ENCODE measurements around the gene DPP6. TPM values are rescaled to one million over a fixed set of nuclear protein-coding genes. Genes with fewer than 3 reads are reported as not detected.

DPP6 gene
- polyA plus RNA-seq, 2 of the 4 experiments (the other 2 are of a cell fraction), result not detected

- DNase-seq (ENCODE audit: low read depth in 1 of 2, low spot score in 1 of 2) (no peak), FAIRE-seq (no peak), ATAC-seq (no peak)
- ChIA-PET POLR2A (no interaction called here), CTCF (interaction anchor here (0.6 to 2.2 kb wide), 8 partner anchors 12 to 104 kb away, joined by 3 to 9 read pairs (median 3); no protein-coding TSS in a partner anchor)
- H3K4me1 ChIP-seq, result no peaks in the 10 kb centered on the region
- H3K27ac ChIP-seq, result no peak overlapping the region
- 29% methylated on average over 3 of the region's 3 CpGs for WGBS (ENCODE audit: missing lambda C conversion rate)
- H3K4me2 ChIP-seq, result no peak overlapping the region
- no peak overlapping the region for H3K4me3 ChIP-seq
- no peaks in the 10 kb centered on the region for H3K9me3 ChIP-seq
- TF ChIP-seq BHLHE40 (IDR thresholded peaks at IDR 0.05; ENCODE audit: low read depth, low read length), result no peak
Measured at GRCh38 chr7:154744861-154745258, 692.7 kb downstream of the DPP6 start.

- FAIRE-seq (no peak), ATAC-seq (no peak), DNase-seq (ENCODE audit: low read depth in 1 of 2, low spot score in 1 of 2) (no peak)
- TF ChIP-seq NPAS2 (CRISPR knock-in tag; IDR thresholded peaks at IDR 0.05; ENCODE audit: borderline replicate concordance), result no peak
- TF ChIP-seq FOXS1 (CRISPR knock-in tag; IDR thresholded peaks at IDR 0.05), result no peak
- no peak for TF ChIP-seq RCOR1 (IDR thresholded peaks at IDR 0.05; ENCODE audit: low read depth, low read length)
- TF ChIP-seq FOSB (CRISPR knock-in tag; IDR thresholded peaks at IDR 0.05), result no peak
- no peak for TF ChIP-seq TP53 (CRISPR knock-in tag; IDR thresholded peaks at IDR 0.05)
- TF ChIP-seq CBX8 (IDR thresholded peaks at IDR 0.05), result no peak
- no peak for TF ChIP-seq EHF (CRISPR knock-in tag; IDR thresholded peaks at IDR 0.05)
- no peak for TF ChIP-seq HOXB13 (CRISPR knock-in tag; IDR thresholded peaks at IDR 0.05; ENCODE audit: low read depth)
- no peak for TF ChIP-seq CEBPB (IDR thresholded peaks at IDR 0.05)
- TF ChIP-seq RNF2 (IDR thresholded peaks at IDR 0.05; ENCODE audit: borderline replicate concordance, low read depth), result no peak
- CTCF ChIA-PET, result interaction anchor here (0.7 to 1.0 kb wide), 2 partner anchors 13 to 53 kb away, joined by 3 read pairs; no protein-coding TSS in a partner anchor
- H3K4me3 ChIP-seq, result no peak overlapping the region
- H3K9me3 ChIP-seq, result no peaks in the 10 kb centered on the region
- POLR2A ChIA-PET, result no interaction called here
- H3K27ac ChIP-seq, result no peak overlapping the region
- WGBS (ENCODE audit: missing lambda C conversion rate), result 3% methylated on average over 5 of the region's 5 CpGs
- no peak overlapping the region for H3K4me2 ChIP-seq
- no peaks in the 10 kb centered on the region for H3K4me1 ChIP-seq
Measured at GRCh38 chr7:154746571-154747360, 694.6 kb downstream of the DPP6 start.

GRCh38 chr7:154748089-154748786 lies 696.0 kb downstream of the DPP6 start:
- CTCF ChIA-PET, result no interaction called here
- POLR2A ChIA-PET, result no interaction called here
- DNase-seq (ENCODE audit: low read depth in 1 of 2, low spot score in 1 of 2) (no peak), ATAC-seq (no peak), FAIRE-seq (no peak)
- Histone ChIP-seq H3K4me3 (no peak overlapping the region), H3K4me2 (no peak overlapping the region), H3K4me1 (no peaks in the 10 kb centered on the region), H3K27ac (no peak overlapping the region), H3K9me3 (no peaks in the 10 kb centered on the region)
- WGBS (ENCODE audit: missing lambda C conversion rate), result 40% methylated on average over 25 of the region's 26 CpGs
- no peak for TF ChIP-seq CBX2 (IDR thresholded peaks at IDR 0.05; ENCODE audit: borderline replicate concordance, low read depth)
- TF ChIP-seq USF2 (IDR thresholded peaks at IDR 0.05), result no peak
- no peak for TF ChIP-seq EHMT2 (IDR thresholded peaks at IDR 0.05; ENCODE audit: low read depth)

- peak in 1 of 2 experiments; percentile 31; a peak in 2 of 6 replicates for ATAC-seq
- no peak overlapping the region for H3K4me3 ChIP-seq
- CTCF ChIA-PET, result interaction anchor here (0.6 to 1.2 kb wide), 2 partner anchors 29 to 39 kb away, joined by 3 read pairs; no protein-coding TSS in a partner anchor
Measured at GRCh38 chr7:154750353-154750801, 698.2 kb downstream of the DPP6 start.

More at GRCh38 chr7:154750353-154750801, 698.2 kb downstream of the DPP6 start:
- H3K4me1 ChIP-seq, result no peaks in the 10 kb centered on the region
- TF ChIP-seq CBX8 (IDR thresholded peaks at IDR 0.05), result no peak
- TF ChIP-seq PBX3 (IDR thresholded peaks at IDR 0.05), result no peak
- no peak for TF ChIP-seq HEYL (CRISPR knock-in tag; IDR thresholded peaks at IDR 0.05)
- TF ChIP-seq HES2 (IDR thresholded peaks at IDR 0.05), result no peak
- TF ChIP-seq MAFK (IDR thresholded peaks at IDR 0.05; ENCODE audit: partially characterized antibody), result no peak
- TF ChIP-seq ZNF302 (CRISPR knock-in tag; IDR thresholded peaks at IDR 0.05), result no peak
- TF ChIP-seq NR3C1 (IDR thresholded peaks at IDR 0.05), result no peak
- TF ChIP-seq CHD4 (IDR thresholded peaks at IDR 0.05; ENCODE audit: borderline replicate concordance), result no peak
- no peak for TF ChIP-seq PHF8 (IDR thresholded peaks at IDR 0.05; ENCODE audit: borderline replicate concordance, low read depth)
- TF ChIP-seq ATOH8 (CRISPR knock-in tag; IDR thresholded peaks at IDR 0.05; ENCODE audit: low read depth), result no peak
- no peak for TF ChIP-seq MAZ (IDR thresholded peaks at IDR 0.05; ENCODE audit: borderline replicate concordance, low read depth, low read length)
- TF ChIP-seq POLR2AphosphoS2 (conservative IDR thresholded peaks at IDR 0.05; ENCODE audit: low read length), result no peak
- FAIRE-seq (no peak), DNase-seq (ENCODE audit: low read depth in 1 of 2, low spot score in 1 of 2) (no peak)
- POLR2A ChIA-PET, result no interaction called here
- H3K9me3 ChIP-seq, result no peaks in the 10 kb centered on the region
- 43% methylated on average over 27 of the region's 27 CpGs for WGBS (ENCODE audit: missing lambda C conversion rate)
- H3K4me2 ChIP-seq, result no peak overlapping the region
- no peak overlapping the region for H3K27ac ChIP-seq
